Anterior cingulate cortex (tissue), 58 donors: ENCODE data around the gene APBB1.
A peak's percentile ranks its signal among the peaks of the same experiment; 100 is the strongest.

Experiments used
- DNase-seq, 58 donors: peaks; one replicate each; lab custom pipeline; 2025; lab: John Stamatoyannopoulos, UW

APBB1 gene

GRCh38 chr11:6418557-6419008 lies 311 bp downstream of the APBB1 start:
- DNase-seq = peak in 9 of 58 donors; percentile 15 to 64 (median 51)

- DNase-seq = peak in 6 of 58 donors; percentile 18 to 54 (median 49)
Measured at GRCh38 chr11:6417907-6418556, 862 bp downstream of the APBB1 start.

- DNase-seq = no peak
Measured at GRCh38 chr11:6415797-6416196, 3.1 kb downstream of the APBB1 start.

GRCh38 chr11:6414874-6415328 lies 4.0 kb downstream of the APBB1 start:
- no peak for DNase-seq

GRCh38 chr11:6413791-6414201 lies 5.1 kb downstream of the APBB1 start:
- peak in 22 of 58 donors; percentile 19 to 74 (median 36) for DNase-seq

GRCh38 chr11:6411594-6412031 lies 7.3 kb downstream of the APBB1 start:
- DNase-seq = peak in 52 of 58 donors; percentile 18 to 92 (median 73)

- DNase-seq = peak in 30 of 58 donors; percentile 23 to 85 (median 56)
Measured at GRCh38 chr11:6410695-6411430, 8.0 kb downstream of the APBB1 start.

GRCh38 chr11:6406370-6406769 lies 12.5 kb downstream of the APBB1 start:
- DNase-seq = no peak

GRCh38 chr11:6405846-6406245 lies 13.0 kb downstream of the APBB1 start:
- DNase-seq = no peak

- DNase-seq = peak in 51 of 58 donors; percentile 32 to 86 (median 66)
Measured at GRCh38 chr11:6405052-6405667, 13.7 kb downstream of the APBB1 start.

GRCh38 chr11:6404342-6405051 lies 14.4 kb downstream of the APBB1 start:
- peak in 46 of 58 donors; percentile 21 to 81 (median 52) for DNase-seq

GRCh38 chr11:6403539-6403938 lies 15.4 kb downstream of the APBB1 start:
- no peak for DNase-seq

- no peak for DNase-seq
Measured at GRCh38 chr11:6402561-6402981, 16.3 kb downstream of the APBB1 start.

- DNase-seq = peak in 2 of 58 donors; percentile 23 to 28
Measured at GRCh38 chr11:6402061-6402470, 16.8 kb downstream of the APBB1 start.

GRCh38 chr11:6401464-6401863 lies 17.4 kb downstream of the APBB1 start:
- no peak for DNase-seq

- DNase-seq = peak in 8 of 58 donors; percentile 15 to 42 (median 32)
Measured at GRCh38 chr11:6400431-6401345, 18.2 kb downstream of the APBB1 start.

- no peak for DNase-seq
Measured at GRCh38 chr11:6397636-6398035, 21.3 kb downstream of the APBB1 start.

- no peak for DNase-seq
Measured at GRCh38 chr11:6397156-6397555, 21.7 kb downstream of the APBB1 start.

- peak in 18 of 58 donors; percentile 12 to 66 (median 40) for DNase-seq
Measured at GRCh38 chr11:6395470-6396060, 23.3 kb downstream of the APBB1 start.
